Esophagus squamous epithelium (tissue), 5 donors: ENCODE results near the gene SOS1. TPM values are rescaled to one million over a fixed set of nuclear protein-coding genes. Genes with fewer than 3 reads are reported as not detected.
"Not testable (repeated sequence)": the region's sequence is repeated elsewhere in the genome, so short reads cannot be mapped to it uniquely, and the experiment has no call there.

Source experiments
- DNase-seq: peaks from one replicate; lab custom pipeline; 2025; lab: John Stamatoyannopoulos, UW
- H3K27ac ChIP-seq, 4 donors: fragments of 200-600 bp; sonication (generic); one replicate each; pipeline ENCODE4 v1.5.1; 2016 to 2019; ENCODE audit warnings: mild to moderate bottlenecking in 1 of 4
- H3K27me3 ChIP-seq, 4 donors: fragments of 200-600 bp; sonication (generic); 1 replicate in 3 of 4; 2 replicates in 1 of 4; pipeline versions ENCODE4 v1.5.1 to v1.6.0; 2017 to 2021; ENCODE audit warnings: antibody characterized with exemption in 1 of 4
- H3K36me3 ChIP-seq, 3 donors: fragments of 200-600 bp; sonication (generic); one replicate each; pipeline ENCODE4 v1.5.1; 2016 to 2019
- H3K4me1 ChIP-seq, 3 donors: fragments of 200-600 bp; sonication (generic); one replicate each; pipeline ENCODE4 v1.5.1; 2017 to 2019
- H3K4me3 ChIP-seq, 4 donors: fragments of 200-600 bp; sonication (generic); 1 replicate in 3 of 4; 2 replicates in 1 of 4; pipeline ENCODE4 v1.5.1; 2016 to 2019; ENCODE audit warnings: mild to moderate bottlenecking in 2 of 4, moderate library complexity in 1 of 4
- H3K9me3 ChIP-seq, 3 donors: fragments of 200-600 bp; sonication (generic); one replicate each; pipeline ENCODE4 v1.5.1; 2016 to 2019
- POLR2A ChIP-seq, 4 donors: fragments of 450-650 bp; IDR thresholded peaks; one replicate each; pipeline ENCODE4 v1.6.1; 2017; ENCODE audit warnings: antibody characterized with exemption in 4 of 4, mild to moderate bottlenecking in 4 of 4, moderate library complexity in 3 of 4
- WGBS, 2 donors: methylation state at CpG; one replicate each; pipeline ENCODE4 v1.1.5; 2018; 5-methylcytosine and 5-hydroxymethylcytosine counted together
- intact Hi-C: fragments of 100-400 bp; cut with DNase I; formaldehyde crosslinking; loops from one replicate; pipeline ENCODE4 v1.15.0; 2022
- total RNA-seq, 4 donors: library from RNA; depleted of rRNA; stranded (reverse); fragments of >200 nt; gene quantifications; one replicate each; pipeline ENCODE4 v1.1.0, GENCODE V29; 2016
- TF ChIP-seq, protein P1 (sequence below), 6 experiments: fragments of 450-650 bp in 4 of 6; fragments of 200-600 bp in 2 of 6; sonication (generic) in 2 of 6; IDR thresholded peaks; one replicate each; pipeline ENCODE4 v1.5.1; 2016 to 2019; ENCODE audit warnings: antibody characterized with exemption in 6 of 6, mild to moderate bottlenecking in 4 of 6, moderate library complexity in 4 of 6
- donor health status: DM: yes; HTN: yes; CAD: no.

SOS1 gene
- total RNA-seq, 4 donors from 2014 or later = 15.1 to 48.2 (median 27.8) TPM

DNA sequence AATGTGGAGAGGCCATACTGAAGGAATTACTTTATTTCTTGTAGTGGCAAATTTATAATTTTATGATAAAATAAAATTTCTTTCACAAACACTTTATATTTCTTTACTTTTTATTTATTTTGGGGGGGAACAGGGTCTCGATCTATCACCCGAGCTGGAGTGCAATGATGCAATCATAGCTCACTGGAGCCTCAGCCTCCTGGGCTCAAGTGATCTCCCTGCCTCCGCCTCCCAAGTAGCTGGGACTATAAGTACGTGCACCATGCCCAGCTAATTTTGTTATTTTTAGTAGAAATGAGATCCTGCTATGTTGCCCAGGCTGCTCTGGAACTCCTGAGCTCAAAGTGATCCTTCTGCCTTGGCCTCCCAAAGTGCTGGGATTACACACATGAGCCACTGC, 59.6 kb downstream of the SOS1 start:
- intact Hi-C loops = loop anchor here (5.0 kb wide), 2 partner anchors 51 to 166 kb away; no protein-coding TSS in a partner anchor
- Histone ChIP-seq H3K4me1 (no peaks in the 10 kb centered on the region), H3K27me3 (no peaks in the 10 kb centered on the region), H3K36me3 (peaks cover 0 to 13% (median 0%) of the 10 kb centered on the region in 3 donors), H3K4me3 (no peak overlapping the region), H3K27ac (no peak overlapping the region), H3K9me3 (no peaks in the 10 kb centered on the region)
- TF ChIP-seq, protein P1, sequence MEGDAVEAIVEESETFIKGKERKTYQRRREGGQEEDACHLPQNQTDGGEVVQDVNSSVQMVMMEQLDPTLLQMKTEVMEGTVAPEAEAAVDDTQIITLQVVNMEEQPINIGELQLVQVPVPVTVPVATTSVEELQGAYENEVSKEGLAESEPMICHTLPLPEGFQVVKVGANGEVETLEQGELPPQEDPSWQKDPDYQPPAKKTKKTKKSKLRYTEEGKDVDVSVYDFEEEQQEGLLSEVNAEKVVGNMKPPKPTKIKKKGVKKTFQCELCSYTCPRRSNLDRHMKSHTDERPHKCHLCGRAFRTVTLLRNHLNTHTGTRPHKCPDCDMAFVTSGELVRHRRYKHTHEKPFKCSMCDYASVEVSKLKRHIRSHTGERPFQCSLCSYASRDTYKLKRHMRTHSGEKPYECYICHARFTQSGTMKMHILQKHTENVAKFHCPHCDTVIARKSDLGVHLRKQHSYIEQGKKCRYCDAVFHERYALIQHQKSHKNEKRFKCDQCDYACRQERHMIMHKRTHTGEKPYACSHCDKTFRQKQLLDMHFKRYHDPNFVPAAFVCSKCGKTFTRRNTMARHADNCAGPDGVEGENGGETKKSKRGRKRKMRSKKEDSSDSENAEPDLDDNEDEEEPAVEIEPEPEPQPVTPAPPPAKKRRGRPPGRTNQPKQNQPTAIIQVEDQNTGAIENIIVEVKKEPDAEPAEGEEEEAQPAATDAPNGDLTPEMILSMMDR (IDR thresholded peaks at IDR 0.05) = no peak
- TF ChIP-seq POLR2A (IDR thresholded peaks at IDR 0.05) = no peak
- WGBS, 2 donors = 79 to 87% methylated on average over 4 of the region's 4 CpGs
- DNase-seq = no peak

DNA sequence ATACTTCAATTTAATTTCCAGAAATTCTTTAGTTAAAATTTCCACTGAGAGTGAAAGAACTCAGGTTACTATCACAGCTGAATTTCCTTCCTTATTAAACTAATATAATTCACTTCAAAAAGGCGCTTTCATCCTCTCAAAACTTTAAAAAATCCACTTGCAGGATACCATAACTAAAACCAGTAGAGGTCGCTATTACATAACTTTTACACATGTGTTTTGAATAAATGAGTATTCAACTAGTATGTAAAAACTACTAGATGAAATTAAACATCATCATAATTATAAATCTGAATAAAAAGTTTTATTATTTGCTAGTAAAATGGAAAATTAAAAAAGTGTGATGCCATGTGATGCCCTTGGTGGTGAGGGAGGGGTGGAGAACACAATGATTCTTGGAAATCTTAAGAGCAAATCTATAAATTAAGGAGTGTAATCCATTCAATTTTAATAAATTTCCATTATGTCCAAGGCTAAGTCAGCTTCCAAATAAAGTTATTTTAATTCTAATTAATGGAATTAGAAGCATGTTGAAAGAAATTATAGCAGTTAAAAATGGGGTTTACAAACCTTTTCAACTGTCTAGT, 61.4 kb downstream of the SOS1 start:
- WGBS, 2 donors = 15 to 23% methylated on average over 2 of the region's 2 CpGs
- Histone ChIP-seq H3K27me3 (no peaks in the 10 kb centered on the region), H3K27ac (no peak overlapping the region), H3K4me3 (no peak overlapping the region), H3K36me3 (peaks cover 0 to 24% (median 0%) of the 10 kb centered on the region in 3 donors), H3K4me1 (no peaks in the 10 kb centered on the region), H3K9me3 (no peaks in the 10 kb centered on the region)
- no peak for DNase-seq
- intact Hi-C loops = no loop called here
- TF ChIP-seq, protein P1 (IDR thresholded peaks at IDR 0.05) = peak; percentile 59 to 72 (median 66)
- TF ChIP-seq POLR2A (IDR thresholded peaks at IDR 0.05) = no peak

DNA sequence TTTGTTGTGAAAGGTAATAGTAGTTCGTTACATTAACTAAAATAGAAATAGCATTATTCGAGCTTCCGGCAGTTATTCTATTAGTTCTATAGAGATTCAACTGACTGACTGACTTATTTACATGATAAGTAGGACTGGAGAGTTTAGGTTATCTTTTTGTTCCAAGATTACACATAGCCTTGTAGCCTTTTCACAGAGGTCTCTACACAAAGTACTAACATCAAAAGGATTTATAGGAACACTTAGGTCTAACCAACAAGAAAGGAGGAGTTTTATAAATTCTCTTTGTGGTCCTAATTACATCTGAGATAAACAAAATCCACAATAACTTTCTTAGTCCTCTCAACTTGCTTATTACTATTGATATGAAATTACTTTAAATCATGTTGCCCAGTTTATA, 62.8 kb downstream of the SOS1 start:
- intact Hi-C loops = no loop called here
- WGBS, 2 donors = 91% methylated on average over 3 of the region's 3 CpGs
- no peak overlapping the region for H3K4me3 ChIP-seq

DNA sequence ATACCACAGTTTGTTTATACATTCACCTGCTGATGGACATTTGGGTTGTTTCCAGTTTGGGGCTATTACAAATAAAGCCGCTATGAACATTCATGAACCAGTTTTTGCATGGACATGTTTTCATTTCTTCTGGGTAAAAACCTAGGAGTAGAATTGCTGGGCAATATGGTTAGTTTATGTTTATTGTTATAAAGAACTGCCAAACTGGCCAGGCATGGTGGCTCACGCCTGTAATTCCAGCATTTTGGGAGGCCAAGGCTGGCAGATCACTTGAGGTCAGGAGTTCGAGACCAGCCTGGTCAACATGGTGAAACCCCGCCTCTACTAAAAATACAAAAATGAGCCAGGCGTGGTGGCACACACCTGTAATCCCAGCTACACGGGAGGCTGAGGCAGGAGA, 68.2 kb downstream of the SOS1 start:
- H3K4me3 ChIP-seq, H3K9me3 ChIP-seq, DNase-seq, H3K4me1 ChIP-seq, intact Hi-C loops, H3K27ac ChIP-seq, H3K27me3 ChIP-seq: not testable (repeated sequence)
- WGBS, 2 donors = 92 to 100% methylated on average over 4 of the region's 6 CpGs
- peaks cover 0 to 83% (median 11%) of the 10 kb centered on the region in 3 donors for H3K36me3 ChIP-seq

More for the DNA sequence above, 62.8 kb downstream of the SOS1 start:
- H3K36me3 ChIP-seq = peaks cover 0 to 38% (median 8%) of the 10 kb centered on the region in 3 donors
- DNase-seq = no peak
- H3K9me3 ChIP-seq = no peaks in the 10 kb centered on the region
- no peaks in the 10 kb centered on the region for H3K4me1 ChIP-seq
- TF ChIP-seq POLR2A (IDR thresholded peaks at IDR 0.05) = no peak
- TF ChIP-seq, protein P1 (IDR thresholded peaks at IDR 0.05) = no peak
- no peak overlapping the region for H3K27ac ChIP-seq
- H3K27me3 ChIP-seq = no peaks in the 10 kb centered on the region

DNA sequence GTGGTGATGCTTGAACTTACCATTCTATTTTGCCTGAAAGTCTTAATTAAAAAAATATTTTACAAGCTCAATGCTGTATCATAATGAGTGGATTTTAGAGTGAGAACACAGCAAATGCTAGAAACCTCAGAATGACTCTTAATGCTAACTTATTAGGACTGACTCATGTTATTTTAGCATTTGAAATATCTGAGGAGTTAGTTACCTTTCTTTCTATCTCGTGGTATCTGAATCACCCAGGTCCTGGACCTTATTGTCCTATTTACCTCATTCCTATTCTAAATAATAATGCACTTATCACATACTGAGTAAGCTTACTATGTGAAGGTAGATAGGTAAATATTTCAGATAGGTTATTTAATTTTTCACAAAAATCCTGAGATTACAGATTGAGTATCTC, 70.7 kb downstream of the SOS1 start:
- intact Hi-C loops = no loop called here
- Histone ChIP-seq H3K36me3 (peaks cover 0 to 65% (median 11%) of the 10 kb centered on the region in 3 donors), H3K4me1 (no peaks in the 10 kb centered on the region), H3K9me3 (no peaks in the 10 kb centered on the region), H3K27ac (no peak overlapping the region), H3K4me3 (no peak overlapping the region), H3K27me3 (no peaks in the 10 kb centered on the region)
- TF ChIP-seq POLR2A (IDR thresholded peaks at IDR 0.05) = no peak
- no peak for DNase-seq
- 82 to 96% methylated on average over 1 of the region's 1 CpG for WGBS, 2 donors

DNA sequence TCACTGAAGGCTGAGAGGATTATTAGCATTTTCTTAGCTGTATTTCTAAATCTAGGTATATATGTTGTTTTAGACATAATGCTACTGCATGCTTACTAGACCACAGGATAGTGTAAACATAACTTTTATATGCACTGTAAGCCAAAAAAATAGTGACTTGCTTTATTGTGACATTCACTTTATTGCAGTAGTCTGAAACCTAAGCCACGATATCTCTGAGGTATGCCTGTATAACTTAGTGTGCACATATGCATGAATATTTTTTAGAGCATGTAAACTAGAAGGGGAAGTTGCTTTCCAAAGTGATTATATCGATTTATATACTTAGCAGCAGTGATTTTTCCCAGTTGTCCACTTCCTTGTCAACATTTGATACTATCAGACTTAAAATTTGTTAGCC, 81.8 kb downstream of the SOS1 start:
- Histone ChIP-seq H3K9me3 (no peaks in the 10 kb centered on the region), H3K27me3 (no peaks in the 10 kb centered on the region), H3K27ac (no peak overlapping the region), H3K4me3 (no peak overlapping the region), H3K4me1 (no peaks in the 10 kb centered on the region), H3K36me3 (peaks cover 0 to 12% (median 0%) of the 10 kb centered on the region in 3 donors)
- 98% methylated on average over 2 of the region's 2 CpGs for WGBS, 2 donors
- intact Hi-C loops = no loop called here
- DNase-seq = no peak
- TF ChIP-seq, protein P1 (IDR thresholded peaks at IDR 0.05) = no peak
- TF ChIP-seq POLR2A (IDR thresholded peaks at IDR 0.05) = no peak
